Hepatocyte (in vitro differentiated cells): ENCODE results near the gene TIGD1. TPM values are rescaled to one million over a fixed set of nuclear protein-coding genes. Genes with fewer than 3 reads are reported as not detected.

Experiments
- DNase-seq: peaks from one replicate; pipeline ENCODE4 v3.0.0-alpha.2; 2016; ENCODE audit warnings: low spot score
- H2AFZ ChIP-seq: fragments of 200-600 bp; sonication (generic); 2 replicates; pipeline ENCODE4 v1.6.0; 2016; ENCODE audit warnings: antibody characterized with exemption, mild to moderate bottlenecking
- H3K27ac ChIP-seq: fragments of 200-600 bp; sonication (generic); 2 replicates; pipeline ENCODE4 v1.5.1; 2016; ENCODE audit warnings: mild to moderate bottlenecking
- H3K27me3 ChIP-seq: fragments of 200-600 bp; sonication (generic); 2 replicates; pipeline ENCODE4 v1.6.1; 2016
- H3K36me3 ChIP-seq: fragments of 200-600 bp; sonication (generic); replicated peaks from 2 replicates; pipeline ENCODE4 v1.5.1; 2016; ENCODE audit warnings: low read depth; ENCODE audit not compliant: insufficient read depth
- H3K4me1 ChIP-seq: fragments of 200-600 bp; sonication (generic); 2 replicates; pipeline ENCODE4 v1.5.1; 2016; ENCODE audit warnings: mild to moderate bottlenecking, moderate library complexity; ENCODE audit not compliant: insufficient read depth
- H3K4me2 ChIP-seq: fragments of 200-600 bp; sonication (generic); 2 replicates; pipeline ENCODE4 v1.6.0; 2016
- H3K4me3 ChIP-seq: fragments of 200-600 bp; sonication (generic); 2 replicates; pipeline ENCODE4 v1.5.1; 2016; ENCODE audit warnings: mild to moderate bottlenecking
- H3K79me2 ChIP-seq: fragments of 200-600 bp; sonication (generic); 2 replicates; pipeline ENCODE4 v1.6.0; 2017; ENCODE audit warnings: mild to moderate bottlenecking
- H3K9me2 ChIP-seq: fragments of 200-600 bp; sonication (generic); replicated peaks from 2 replicates; pipeline ENCODE4 v1.6.0; 2017; ENCODE audit warnings: mild to moderate bottlenecking; ENCODE audit not compliant: insufficient read depth
- H3K9me3 ChIP-seq: fragments of 200-600 bp; sonication (generic); 2 replicates; pipeline ENCODE4 v1.5.1; 2016; ENCODE audit warnings: low read depth, mild to moderate bottlenecking
- H4K20me1 ChIP-seq: fragments of 200-600 bp; sonication (generic); 2 replicates; pipeline ENCODE4 v1.6.0; 2016; ENCODE audit warnings: mild to moderate bottlenecking; ENCODE audit not compliant: insufficient read depth, poor library complexity, severe bottlenecking
- CTCF ChIP-seq: fragments of 200-600 bp; sonication (generic); IDR thresholded peaks from 2 replicates; pipeline ENCODE4 v1.5.1; 2016; ENCODE audit warnings: antibody characterized with exemption, mild to moderate bottlenecking; ENCODE audit not compliant: poor library complexity
- EZH2 ChIP-seq: fragments of 200-600 bp; sonication (generic); IDR thresholded peaks from 2 replicates; pipeline ENCODE4 v1.6.1; 2016; ENCODE audit warnings: antibody characterized with exemption, mild to moderate bottlenecking, borderline replicate concordance
- EZH2phosphoT487 ChIP-seq: fragments of 200-600 bp; sonication (generic); IDR thresholded peaks from one replicate; pipeline ENCODE4 v1.6.1; 2018; ENCODE audit warnings: antibody characterized with exemption, mild to moderate bottlenecking, low read depth, moderate library complexity; ENCODE audit not compliant: unreplicated experiment, severe bottlenecking
- WGBS: methylation state at CpG from one replicate; pipeline ENCODE4 v1.1.6; 2016; ENCODE audit warnings: low lambda C conversion rate; ENCODE audit errors: missing lambda C conversion rate; 5-methylcytosine and 5-hydroxymethylcytosine counted together
- polyA plus RNA-seq: library from polyadenylated mRNA; unstranded; fragments of >200 nt; fragmentation: Nextera tagmentation; extraction: Ambion mirVana; gene quantifications from 2 replicates; pipeline ENCODE4 v1.2.1, GENCODE V29; 2016
- total RNA-seq: library from RNA; depleted of rRNA; stranded (reverse); fragments of >200 nt; gene quantifications from 2 replicates; pipeline ENCODE4 v1.2.3, GENCODE V29; 2014

Gene TIGD1
- total and polyA plus RNA-seq, 2 experiments from 2014 or later, result 6.2 to 9.1 TPM

- H3K36me3 ChIP-seq, result no peaks in the 10 kb centered on the region
- H4K20me1 ChIP-seq, result no peaks in the 10 kb centered on the region
- H3K4me2 ChIP-seq, result no peak overlapping the region
Observed at GRCh38 chr2:232568161-232568560, 17.8 kb upstream of the TIGD1 start.

GRCh38 chr2:232567721-232568120, 17.4 kb upstream of the TIGD1 start:
- Histone ChIP-seq H4K20me1 (no peaks in the 10 kb centered on the region), H3K4me1 (no peaks in the 10 kb centered on the region), H3K27me3 (no peaks in the 10 kb centered on the region), H2AFZ (no peak overlapping the region), H3K79me2 (no peaks in the 10 kb centered on the region), H3K4me2 (no peak overlapping the region), H3K4me3 (no peak overlapping the region), H3K9me2 (no peaks in the 10 kb centered on the region), H3K36me3 (no peaks in the 10 kb centered on the region), H3K9me3 (no peaks in the 10 kb centered on the region), H3K27ac (no peak overlapping the region)
- no peak for DNase-seq
- no peak for TF ChIP-seq CTCF
- no peak for TF ChIP-seq EZH2phosphoT487
- no peak for TF ChIP-seq EZH2

More at GRCh38 chr2:232568161-232568560, 17.8 kb upstream of the TIGD1 start:
- H2AFZ ChIP-seq, result no peak overlapping the region
- H3K27ac ChIP-seq, result no peak overlapping the region
- no peaks in the 10 kb centered on the region for H3K9me2 ChIP-seq
- 88% methylated on average over 5 of the region's 5 CpGs for WGBS
- H3K4me1 ChIP-seq, result no peaks in the 10 kb centered on the region
- TF ChIP-seq CTCF, result no peak
- no peak for TF ChIP-seq EZH2
- no peak for TF ChIP-seq EZH2phosphoT487
- DNase-seq, result no peak
- H3K9me3 ChIP-seq, result no peaks in the 10 kb centered on the region
- H3K4me3 ChIP-seq, result no peak overlapping the region
- H3K27me3 ChIP-seq, result no peaks in the 10 kb centered on the region
- no peaks in the 10 kb centered on the region for H3K79me2 ChIP-seq

- H3K4me3 ChIP-seq, result no peak overlapping the region
- no peaks in the 10 kb centered on the region for H3K4me1 ChIP-seq
- 51% methylated on average over 3 of the region's 3 CpGs for WGBS
- no peaks in the 10 kb centered on the region for H3K27me3 ChIP-seq
- TF ChIP-seq EZH2 (no peak), CTCF (no peak), EZH2phosphoT487 (no peak)
- no peaks in the 10 kb centered on the region for H4K20me1 ChIP-seq
- no peak overlapping the region for H3K27ac ChIP-seq
- no peaks in the 10 kb centered on the region for H3K9me3 ChIP-seq
- no peak overlapping the region for H2AFZ ChIP-seq
- no peak for DNase-seq
- H3K79me2 ChIP-seq, result no peaks in the 10 kb centered on the region
- no peaks in the 10 kb centered on the region for H3K36me3 ChIP-seq
- H3K9me2 ChIP-seq, result no peaks in the 10 kb centered on the region
- H3K4me2 ChIP-seq, result no peak overlapping the region
Observed at GRCh38 chr2:232563580-232563979, 13.2 kb upstream of the TIGD1 start.
